Type B pancreatic cell (in vitro differentiated cells): ENCODE results near the gene HCLS1. TPM values are rescaled to one million over a fixed set of nuclear protein-coding genes. Genes with fewer than 3 reads are reported as not detected.

Experiments
- DNase-seq: peaks from one replicate; pipeline ENCODE4 v3.0.0; 2021; ENCODE audit warnings: mixed read lengths; ENCODE audit not compliant: unreplicated experiment; ENCODE audit errors: extremely low spot score
- H3K27ac Mint-ChIP-seq: 2 replicates; pipeline ENCODE4 v1.8.0; 2021; ENCODE audit warnings: mild to moderate bottlenecking, mixed read lengths
- H3K27me3 Mint-ChIP-seq: 2 replicates; pipeline ENCODE4 v1.8.0; 2021; ENCODE audit warnings: mixed read lengths
- H3K36me3 Mint-ChIP-seq: 2 replicates; pipeline ENCODE4 v1.8.0; 2021; ENCODE audit warnings: mixed read lengths
- H3K4me1 Mint-ChIP-seq: one replicate; pipeline ENCODE4 v1.8.0; 2021; ENCODE audit warnings: mixed read lengths; ENCODE audit not compliant: unreplicated experiment
- H3K4me3 Mint-ChIP-seq: 2 replicates; pipeline ENCODE4 v1.8.0; 2021; ENCODE audit warnings: mild to moderate bottlenecking, mixed read lengths
- H3K9me3 Mint-ChIP-seq: 2 replicates; pipeline ENCODE4 v1.8.0; 2021; ENCODE audit warnings: mixed read lengths
- total RNA-seq: library from RNA; stranded (reverse); gene quantifications from 2 replicates; pipeline ENCODE4 v1.2.1, GENCODE V29; 2021; ENCODE audit warnings: low replicate concordance
- TF ChIP-seq, protein P1 (sequence below): fragments of 200-600 bp; sonication (generic); conservative IDR thresholded peaks from 2 replicates; pipeline ENCODE4 v1.5.0; 2021; ENCODE audit warnings: antibody characterized with exemption, mild to moderate bottlenecking

HCLS1 gene
- total RNA-seq, 1 donor from 2014 or later = 5.9 TPM

DNA sequence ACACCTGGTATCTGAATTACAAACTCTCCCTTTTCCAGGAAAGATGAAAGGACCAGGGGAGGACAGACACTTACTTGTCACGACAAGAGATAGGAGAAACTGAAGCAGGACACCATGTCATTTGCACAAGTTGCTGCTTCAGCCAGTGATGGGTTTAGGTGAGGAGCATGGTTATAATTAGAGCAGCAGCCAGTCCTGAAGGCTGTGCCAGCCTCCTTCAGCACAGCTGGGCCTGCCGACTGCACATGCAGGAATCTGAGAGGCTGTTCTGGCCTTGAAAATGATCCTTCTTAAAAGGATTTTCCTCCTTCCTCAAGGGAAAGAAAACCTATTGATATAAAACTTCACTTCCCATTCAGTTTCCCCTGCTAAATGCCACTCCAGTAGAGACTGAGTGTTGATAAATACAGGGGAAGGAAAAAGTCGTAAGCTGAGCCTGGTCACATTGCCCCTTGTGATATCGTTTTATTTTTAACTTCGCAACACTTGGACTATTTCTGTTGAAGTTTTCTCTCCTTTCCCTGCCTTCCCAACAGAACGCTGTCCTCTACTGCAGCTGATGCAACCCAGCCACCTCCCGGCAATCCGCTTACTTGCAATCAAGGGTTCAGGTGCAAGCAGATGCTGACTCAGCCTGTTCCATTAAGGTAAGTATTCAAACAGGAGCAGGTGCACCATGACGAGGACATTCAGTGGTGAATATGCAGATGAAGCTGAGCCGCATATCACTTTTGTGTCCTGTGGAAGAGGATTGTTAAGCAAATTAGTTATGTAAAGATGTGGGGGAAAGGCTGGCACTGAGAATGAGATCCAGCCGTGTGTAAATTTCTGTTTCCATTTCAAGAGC is 67.6 kb downstream of the HCLS1 start, which contains the start of gene FBXO40:
FBXO40 (plus strand) TSS at position 524 of the 847 bp plus-strand sequence. CDS start 27,197 bp downstream, outside the sequence.
- Mint-ChIP-seq H3K4me3 (no peak within 1 kb of the TSS), H3K9me3 (no peaks in the 10 kb centered on the region), H3K27me3 (peaks cover 20% of the 10 kb centered on the region), H3K4me1 (no peaks in the 10 kb centered on the region), H3K27ac (no peak within 1 kb of the TSS), H3K36me3 (no peaks in the 10 kb centered on the region)
- no peak for DNase-seq
- TF ChIP-seq, protein P1, sequence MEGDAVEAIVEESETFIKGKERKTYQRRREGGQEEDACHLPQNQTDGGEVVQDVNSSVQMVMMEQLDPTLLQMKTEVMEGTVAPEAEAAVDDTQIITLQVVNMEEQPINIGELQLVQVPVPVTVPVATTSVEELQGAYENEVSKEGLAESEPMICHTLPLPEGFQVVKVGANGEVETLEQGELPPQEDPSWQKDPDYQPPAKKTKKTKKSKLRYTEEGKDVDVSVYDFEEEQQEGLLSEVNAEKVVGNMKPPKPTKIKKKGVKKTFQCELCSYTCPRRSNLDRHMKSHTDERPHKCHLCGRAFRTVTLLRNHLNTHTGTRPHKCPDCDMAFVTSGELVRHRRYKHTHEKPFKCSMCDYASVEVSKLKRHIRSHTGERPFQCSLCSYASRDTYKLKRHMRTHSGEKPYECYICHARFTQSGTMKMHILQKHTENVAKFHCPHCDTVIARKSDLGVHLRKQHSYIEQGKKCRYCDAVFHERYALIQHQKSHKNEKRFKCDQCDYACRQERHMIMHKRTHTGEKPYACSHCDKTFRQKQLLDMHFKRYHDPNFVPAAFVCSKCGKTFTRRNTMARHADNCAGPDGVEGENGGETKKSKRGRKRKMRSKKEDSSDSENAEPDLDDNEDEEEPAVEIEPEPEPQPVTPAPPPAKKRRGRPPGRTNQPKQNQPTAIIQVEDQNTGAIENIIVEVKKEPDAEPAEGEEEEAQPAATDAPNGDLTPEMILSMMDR = no peak

DNA sequence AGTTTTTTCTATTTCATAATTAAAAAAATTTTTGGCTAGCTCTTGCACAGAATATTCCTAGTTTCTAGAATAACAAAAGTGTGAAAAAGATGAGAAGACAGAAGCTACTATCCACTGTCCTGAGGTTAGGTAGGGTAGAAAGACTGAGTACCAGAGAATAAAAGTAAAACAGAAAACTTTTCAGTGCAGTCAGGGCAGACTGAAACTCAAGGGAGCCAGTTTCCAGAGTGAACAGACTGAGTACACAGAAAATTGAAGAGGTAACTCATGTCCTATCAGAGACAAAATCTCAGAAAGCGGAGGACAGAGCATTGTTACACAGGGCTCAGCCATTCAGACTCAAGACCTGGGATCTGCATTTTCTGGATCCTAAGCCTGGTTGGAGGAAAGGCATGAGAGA is 76.3 kb downstream of the HCLS1 start:
- H3K4me3 Mint-ChIP-seq = no peak overlapping the region
- H3K4me1 Mint-ChIP-seq = no peaks in the 10 kb centered on the region
- no peak for DNase-seq
- H3K27ac Mint-ChIP-seq = no peak overlapping the region
- H3K27me3 Mint-ChIP-seq = peaks cover 19% of the 10 kb centered on the region
- no peaks in the 10 kb centered on the region for H3K36me3 Mint-ChIP-seq
- TF ChIP-seq, protein P1 = no peak
- no peaks in the 10 kb centered on the region for H3K9me3 Mint-ChIP-seq

DNA sequence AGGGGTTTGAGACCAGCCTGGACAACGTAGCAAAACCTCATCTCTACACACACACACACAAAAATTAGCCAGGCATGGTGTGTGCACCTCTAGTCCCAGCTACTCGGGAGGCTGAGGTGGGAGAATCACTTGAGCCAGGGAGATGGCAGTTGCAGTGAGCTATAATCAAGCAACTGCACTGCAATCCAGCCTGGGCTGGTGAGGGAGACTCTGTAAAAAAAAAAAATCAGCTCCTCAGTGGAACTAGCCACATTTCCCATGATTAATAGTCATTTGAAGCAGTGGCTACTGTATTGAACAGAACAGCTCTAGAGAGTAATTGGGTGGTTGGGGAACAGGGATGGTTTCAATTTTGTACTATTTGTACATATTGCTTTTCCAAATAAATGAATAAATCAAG is 79.0 kb downstream of the HCLS1 start:
- H3K27me3 Mint-ChIP-seq = peaks cover 19% of the 10 kb centered on the region
- no peak overlapping the region for H3K27ac Mint-ChIP-seq
- H3K4me1 Mint-ChIP-seq = no peaks in the 10 kb centered on the region
- no peaks in the 10 kb centered on the region for H3K9me3 Mint-ChIP-seq
- TF ChIP-seq, protein P1 = no peak
- DNase-seq = no peak
- H3K36me3 Mint-ChIP-seq = no peaks in the 10 kb centered on the region
- no peak overlapping the region for H3K4me3 Mint-ChIP-seq

Other genes starting within 250 kb of the HCLS1 start
- gene POLQ, start 114.9 kb downstream of the HCLS1 start, total RNA-seq = 6.2 and 12.2 TPM in 2 replicates
- gene ARGFX, start 93.0 kb downstream of the HCLS1 start, total RNA-seq = not detected in 2 replicates
- gene FBXO40, start 67.5 kb downstream of the HCLS1 start, total RNA-seq = not detected in 2 replicates
- 49.9 and 76.9 TPM in 2 replicates for gene GOLGB1, start 88.8 kb upstream of the HCLS1 start, total RNA-seq
- gene IQCB1, start 174.2 kb upstream of the HCLS1 start, total RNA-seq = 31.2 and 31.6 TPM in 2 replicates
- 3.7 and 9.1 TPM in 2 replicates for gene EAF2, start 174.3 kb upstream of the HCLS1 start, total RNA-seq
- gene SLC15A2, start 233.5 kb upstream of the HCLS1 start, total RNA-seq = 3.4 and 4.9 TPM in 2 replicates